ENCODE measurements around the gene CNOT4. TPM values are rescaled to one million over a fixed set of nuclear protein-coding genes. Genes with fewer than 3 reads are reported as not detected.

The CNOT4 gene
- total RNA-seq, 2 experiments from 2014 or later = 21.9 to 24.6 TPM

DNA sequence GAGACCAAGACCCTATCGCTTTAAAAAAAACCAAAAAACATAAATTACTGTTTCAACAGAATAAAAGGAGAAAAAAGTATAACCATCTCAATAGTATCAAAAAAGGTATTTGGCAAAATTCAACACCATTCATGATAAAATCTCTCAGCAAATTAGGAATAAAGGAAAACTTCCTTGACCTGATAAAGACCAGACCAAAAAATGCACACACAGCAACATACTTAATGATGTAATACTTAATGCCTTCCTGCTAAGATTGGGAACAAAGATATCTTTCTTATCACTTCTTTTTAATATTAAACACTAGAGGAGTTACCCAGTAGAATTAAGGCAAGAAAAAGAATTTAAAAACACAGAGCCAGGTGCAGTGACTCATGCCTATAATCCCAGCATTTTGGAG is 79.3 kb downstream of the CNOT4 start:
- Mint-ChIP-seq H3K4me3 (no peak overlapping the region), H3K9me3 (no peaks in the 10 kb centered on the region), H3K27ac (no peak overlapping the region), H3K4me1 (peaks cover 7% of the 10 kb centered on the region), H3K27me3 (no peaks in the 10 kb centered on the region), H3K36me3 (ENCODE audit: low read depth) (peaks cover 31% of the 10 kb centered on the region)
- CTCF ChIA-PET = no interaction called here
- POLR2A ChIA-PET = no interaction called here
- DNase-seq = no peak

DNA sequence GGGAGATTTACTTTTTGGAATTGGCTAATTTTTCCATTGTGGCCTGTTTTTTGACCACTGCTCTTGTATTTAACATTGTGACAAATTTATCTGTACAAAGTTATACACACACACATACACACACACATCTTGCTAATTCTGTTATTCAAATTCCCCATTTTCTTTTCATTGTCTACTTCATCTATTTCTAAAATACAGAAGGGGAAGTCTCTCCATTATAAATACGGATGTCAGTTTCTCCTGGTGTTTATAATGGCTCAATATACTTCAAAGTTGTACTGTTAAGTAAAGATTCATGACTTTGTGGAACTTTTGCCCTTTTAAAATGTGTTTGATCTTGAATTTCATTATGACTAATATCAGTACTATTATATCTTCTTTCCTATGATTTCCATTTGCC is 81.0 kb downstream of the CNOT4 start:
- no peaks in the 10 kb centered on the region for H3K9me3 Mint-ChIP-seq
- DNase-seq = no peak
- no peaks in the 10 kb centered on the region for H3K27me3 Mint-ChIP-seq
- H3K4me1 Mint-ChIP-seq = peaks cover 14% of the 10 kb centered on the region
- no peak overlapping the region for H3K27ac Mint-ChIP-seq
- no peak overlapping the region for H3K4me3 Mint-ChIP-seq
- ChIA-PET POLR2A (no interaction called here), CTCF (no interaction called here)
- peaks cover 17% of the 10 kb centered on the region for H3K36me3 Mint-ChIP-seq (ENCODE audit: low read depth)

GRCh38 chr7:135428011-135428410 is 81.9 kb downstream of the CNOT4 start:
- ChIA-PET POLR2A (no interaction called here), CTCF (interaction anchor here (1.0 kb wide), 1 partner anchor 154 kb away, joined by 4 read pairs; no protein-coding TSS in a partner anchor)
- H3K4me1 Mint-ChIP-seq = peaks cover 14% of the 10 kb centered on the region
- H3K36me3 Mint-ChIP-seq (ENCODE audit: low read depth) = peaks cover 14% of the 10 kb centered on the region
- no peak overlapping the region for H3K4me3 Mint-ChIP-seq
- DNase-seq = no peak
- H3K27ac Mint-ChIP-seq = no peak overlapping the region
- no peaks in the 10 kb centered on the region for H3K9me3 Mint-ChIP-seq
- H3K27me3 Mint-ChIP-seq = no peaks in the 10 kb centered on the region

DNA sequence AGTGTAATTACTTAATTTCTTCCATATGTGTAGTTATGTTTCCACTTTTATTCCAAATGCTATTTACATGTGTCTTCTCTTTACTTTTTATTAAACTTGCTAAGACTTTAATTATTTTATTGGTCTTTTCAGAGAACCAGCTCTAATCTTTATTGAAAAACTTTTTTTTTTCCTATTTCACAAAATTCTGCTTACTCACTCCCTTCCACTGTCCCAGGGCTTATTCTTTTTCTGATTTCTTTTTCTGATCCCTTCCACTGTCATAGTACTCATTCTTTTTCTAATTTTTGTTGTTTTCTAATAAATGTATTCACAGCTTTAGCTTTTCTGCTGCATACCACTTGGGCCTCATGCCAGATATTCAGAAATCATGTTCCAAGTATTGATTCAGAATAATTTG is 82.7 kb downstream of the CNOT4 start:
- H3K4me3 Mint-ChIP-seq = no peak overlapping the region
- peaks cover 10% of the 10 kb centered on the region for H3K36me3 Mint-ChIP-seq (ENCODE audit: low read depth)
- no peak overlapping the region for H3K27ac Mint-ChIP-seq
- POLR2A ChIA-PET = no interaction called here
- H3K9me3 Mint-ChIP-seq = no peaks in the 10 kb centered on the region
- CTCF ChIA-PET = interaction anchor here (1.0 kb wide), 1 partner anchor 153 kb away, joined by 4 read pairs; no protein-coding TSS in a partner anchor
- no peaks in the 10 kb centered on the region for H3K27me3 Mint-ChIP-seq
- peaks cover 14% of the 10 kb centered on the region for H3K4me1 Mint-ChIP-seq
- DNase-seq = no peak

GRCh38 chr7:135425036-135425435 is 84.9 kb downstream of the CNOT4 start:
- no peak for DNase-seq
- POLR2A ChIA-PET = no interaction called here
- Mint-ChIP-seq H3K4me3 (no peak overlapping the region), H3K36me3 (ENCODE audit: low read depth) (peaks cover 12% of the 10 kb centered on the region), H3K27ac (no peak overlapping the region), H3K4me1 (peaks cover 14% of the 10 kb centered on the region), H3K9me3 (no peaks in the 10 kb centered on the region), H3K27me3 (no peaks in the 10 kb centered on the region)
- CTCF ChIA-PET = no interaction called here

- ChIA-PET POLR2A (no interaction called here), CTCF (no interaction called here)
- peaks cover 9% of the 10 kb centered on the region for H3K36me3 Mint-ChIP-seq (ENCODE audit: low read depth)
- H3K9me3 Mint-ChIP-seq = no peaks in the 10 kb centered on the region
- H3K4me3 Mint-ChIP-seq = no peak overlapping the region
- H3K4me1 Mint-ChIP-seq = peaks cover 7% of the 10 kb centered on the region
- H3K27me3 Mint-ChIP-seq = no peaks in the 10 kb centered on the region
- H3K27ac Mint-ChIP-seq = no peak overlapping the region
- DNase-seq = no peak
These were observed 89.1 kb downstream of the CNOT4 start for GRCh38 chr7:135420786-135421185.

- DNase-seq = no peak
- Mint-ChIP-seq H3K36me3 (ENCODE audit: low read depth) (peaks cover 8% of the 10 kb centered on the region), H3K27ac (no peak overlapping the region), H3K9me3 (no peaks in the 10 kb centered on the region), H3K27me3 (no peaks in the 10 kb centered on the region), H3K4me3 (no peak overlapping the region), H3K4me1 (no peaks in the 10 kb centered on the region)
- ChIA-PET CTCF (interaction anchor here (1.5 kb wide), 1 partner anchor 229 kb away, joined by 6 read pairs; no protein-coding TSS in a partner anchor), POLR2A (no interaction called here)
These were observed 93.5 kb downstream of the CNOT4 start for GRCh38 chr7:135416431-135416830.

DNA sequence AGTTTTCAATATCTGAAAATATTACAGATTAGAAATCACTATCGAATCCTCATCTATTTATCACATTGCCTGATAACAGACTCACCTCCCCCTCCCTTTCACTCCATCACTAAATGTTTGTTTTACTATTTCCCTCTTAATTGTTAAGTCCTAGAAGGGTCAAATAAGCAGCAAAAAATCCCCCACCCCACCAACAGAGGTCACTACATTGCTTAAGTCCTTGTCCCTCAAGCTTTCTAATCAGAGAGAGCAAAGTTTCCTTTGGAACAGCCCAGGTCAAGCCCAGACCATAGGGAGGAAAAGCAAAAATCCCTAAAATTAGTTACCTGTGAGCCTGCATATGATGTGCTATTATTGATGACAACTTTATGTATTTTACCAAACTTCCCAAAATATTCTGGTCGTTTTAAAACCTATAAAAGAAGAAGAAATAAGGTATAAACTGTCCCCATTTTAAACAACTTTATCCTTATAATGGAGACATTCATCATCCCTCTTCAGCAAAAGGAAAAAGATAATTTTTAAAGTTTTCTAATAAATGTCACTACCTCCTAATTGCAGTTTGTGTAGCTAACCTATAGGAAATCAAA is 95.0 kb downstream of the CNOT4 start:
- no peak for DNase-seq
- Mint-ChIP-seq H3K4me3 (no peak overlapping the region), H3K36me3 (ENCODE audit: low read depth) (peaks cover 3% of the 10 kb centered on the region)

DNA sequence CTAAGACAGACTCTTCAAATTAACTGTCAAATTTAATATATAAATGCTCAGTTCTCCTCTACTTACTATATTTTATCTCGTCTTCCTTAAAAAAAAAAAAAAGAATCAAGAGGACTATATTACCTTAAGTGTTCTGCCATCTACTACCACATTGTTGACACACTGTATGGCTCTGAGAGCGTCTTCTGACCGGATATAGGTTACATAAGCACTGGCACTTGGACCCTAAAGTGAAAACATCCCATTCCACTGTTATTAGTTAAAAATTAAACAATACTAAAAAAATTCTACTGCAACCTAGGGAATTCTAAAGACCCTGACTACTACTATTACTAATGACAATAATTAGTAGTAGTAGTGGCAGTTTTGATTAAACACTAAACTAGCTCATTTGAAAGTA is 95.7 kb downstream of the CNOT4 start:
- H3K27ac Mint-ChIP-seq = no peak overlapping the region
- ChIA-PET POLR2A (no interaction called here), CTCF (interaction anchor here (1.3 to 1.4 kb wide), 2 partner anchors 97 to 140 kb away, joined by 4 to 5 read pairs; no protein-coding TSS in a partner anchor)
- H3K4me3 Mint-ChIP-seq = no peak overlapping the region
- no peak for DNase-seq
- no peaks in the 10 kb centered on the region for H3K9me3 Mint-ChIP-seq
- H3K36me3 Mint-ChIP-seq (ENCODE audit: low read depth) = peaks cover 3% of the 10 kb centered on the region
- H3K27me3 Mint-ChIP-seq = no peaks in the 10 kb centered on the region
- no peaks in the 10 kb centered on the region for H3K4me1 Mint-ChIP-seq

More for the DNA sequence above, 95.0 kb downstream of the CNOT4 start:
- POLR2A ChIA-PET = no interaction called here
- no peaks in the 10 kb centered on the region for H3K9me3 Mint-ChIP-seq
- H3K27ac Mint-ChIP-seq = no peak overlapping the region
- H3K27me3 Mint-ChIP-seq = no peaks in the 10 kb centered on the region
- H3K4me1 Mint-ChIP-seq = no peaks in the 10 kb centered on the region
- CTCF ChIA-PET = interaction anchor here (1.2 to 1.4 kb wide), 3 partner anchors 96 to 140 kb away, joined by 4 to 5 read pairs (median 4); no protein-coding TSS in a partner anchor

GRCh38 chr7:135411098-135411497 is 98.8 kb downstream of the CNOT4 start:
- no peak for DNase-seq
- Mint-ChIP-seq H3K4me3 (no peak overlapping the region), H3K27me3 (no peaks in the 10 kb centered on the region), H3K36me3 (ENCODE audit: low read depth) (peaks cover 20% of the 10 kb centered on the region), H3K4me1 (peaks cover 9% of the 10 kb centered on the region), H3K27ac (no peak overlapping the region), H3K9me3 (no peaks in the 10 kb centered on the region)
- POLR2A ChIA-PET = no interaction called here
- CTCF ChIA-PET = interaction anchor here (1.4 kb wide), 1 partner anchor 130 kb away, joined by 3 read pairs; no protein-coding TSS in a partner anchor

- H3K36me3 Mint-ChIP-seq (ENCODE audit: low read depth) = peaks cover 20% of the 10 kb centered on the region
- peaks cover 11% of the 10 kb centered on the region for H3K4me1 Mint-ChIP-seq
- DNase-seq = no peak
- CTCF ChIA-PET = interaction anchor here (0.5 to 1.4 kb wide), 2 partner anchors 129 to 200 kb away, joined by 3 to 4 read pairs; no protein-coding TSS in a partner anchor
- POLR2A ChIA-PET = no interaction called here
- H3K9me3 Mint-ChIP-seq = no peaks in the 10 kb centered on the region
- no peak overlapping the region for H3K4me3 Mint-ChIP-seq
- no peak overlapping the region for H3K27ac Mint-ChIP-seq
- H3K27me3 Mint-ChIP-seq = no peaks in the 10 kb centered on the region
These were observed 99.4 kb downstream of the CNOT4 start for GRCh38 chr7:135410543-135410942.

DNA sequence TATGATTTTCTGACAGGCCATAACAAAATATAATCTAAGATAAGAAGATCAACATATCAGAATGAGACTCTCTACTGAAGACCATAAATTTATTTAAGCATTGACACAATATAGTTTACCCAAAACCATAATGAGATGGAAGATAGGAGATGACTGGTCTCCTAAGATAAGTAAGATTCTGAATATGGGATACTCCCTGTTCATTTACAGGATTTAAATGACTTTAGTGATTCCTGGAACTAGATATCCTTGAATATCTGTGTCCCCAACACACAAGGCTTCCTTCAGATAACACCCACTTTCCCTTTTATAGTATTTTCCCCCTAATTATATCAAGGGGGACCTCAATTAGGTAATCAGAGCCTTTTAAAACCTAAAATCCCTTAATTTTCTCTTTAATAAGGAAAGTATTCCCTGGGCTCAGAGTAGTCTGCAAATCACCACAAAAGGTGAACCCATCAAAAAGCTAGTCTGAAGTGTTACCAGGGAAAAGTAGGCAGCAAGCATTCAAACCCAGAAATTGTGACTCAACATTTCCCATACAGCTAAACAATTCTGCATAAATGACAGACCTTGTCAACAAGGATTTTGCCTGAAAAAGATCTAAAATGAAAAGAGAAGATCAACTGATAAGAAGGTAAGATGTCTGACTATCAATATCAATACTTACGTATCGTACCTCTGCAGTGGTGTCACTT is 99.9 kb downstream of the CNOT4 start:
- Mint-ChIP-seq H3K36me3 (ENCODE audit: low read depth) (peaks cover 20% of the 10 kb centered on the region), H3K27ac (no peak overlapping the region), H3K4me3 (no peak overlapping the region), H3K27me3 (no peaks in the 10 kb centered on the region), H3K9me3 (no peaks in the 10 kb centered on the region), H3K4me1 (peaks cover 11% of the 10 kb centered on the region)
- POLR2A ChIA-PET = no interaction called here
- CTCF ChIA-PET = interaction anchor here (1.4 kb wide), 1 partner anchor 129 kb away, joined by 3 read pairs; no protein-coding TSS in a partner anchor
- DNase-seq = no peak

- ChIA-PET CTCF (no interaction called here), POLR2A (no interaction called here)
- Mint-ChIP-seq H3K9me3 (no peaks in the 10 kb centered on the region), H3K4me3 (no peak overlapping the region), H3K36me3 (ENCODE audit: low read depth) (peaks cover 17% of the 10 kb centered on the region), H3K27ac (no peak overlapping the region), H3K4me1 (peaks cover 11% of the 10 kb centered on the region), H3K27me3 (no peaks in the 10 kb centered on the region)
- no peak for DNase-seq
These were observed 102.0 kb downstream of the CNOT4 start for GRCh38 chr7:135407884-135408283.

DNA sequence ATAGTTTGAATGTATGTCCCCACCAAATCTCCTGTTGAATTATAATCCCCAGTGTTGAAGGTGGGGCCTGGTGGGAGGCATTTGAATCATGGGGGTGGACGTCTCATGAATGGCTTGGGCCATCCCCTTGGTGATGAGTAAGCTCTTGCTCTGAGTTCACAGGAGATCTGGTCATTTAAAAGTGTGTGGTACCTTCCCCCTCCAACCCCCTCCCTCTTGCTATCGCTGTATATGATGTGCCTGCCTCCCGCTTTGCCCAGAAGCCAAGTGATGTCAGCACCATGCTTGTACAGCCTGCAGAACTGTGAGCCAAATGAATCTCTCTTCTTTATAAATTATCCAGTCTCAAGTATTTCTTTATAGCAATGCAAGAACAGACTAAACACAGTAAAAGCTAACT is 103.0 kb downstream of the CNOT4 start:
- Mint-ChIP-seq H3K4me3 (no peak overlapping the region), H3K9me3 (no peaks in the 10 kb centered on the region), H3K27ac (no peak overlapping the region), H3K27me3 (no peaks in the 10 kb centered on the region), H3K4me1 (peaks cover 11% of the 10 kb centered on the region), H3K36me3 (ENCODE audit: low read depth) (peaks cover 17% of the 10 kb centered on the region)
- DNase-seq = no peak
- ChIA-PET CTCF (no interaction called here), POLR2A (interaction anchor here (1.2 kb wide), 1 partner anchor 12 kb away, joined by 3 read pairs; no protein-coding TSS in a partner anchor)

Measured in activated CD4-positive, alpha-beta memory T cell treated with anti-CD3 and anti-CD28 coated beads, Interleukin-2, amount 10 ng/mL, durations not matched to agents 7 days and 5 days (primary cell).